GM21360 (cell line): ENCODE measurements around the gene ADAM10.

Source experiments
- ATAC-seq: cut with Tn5 transposase; IDR thresholded peaks from one replicate; pipeline ENCODE4 v1.9.1; 2021; ENCODE audit warnings: mild to moderate bottlenecking, moderate library complexity; ENCODE audit not compliant: unreplicated experiment

Gene ADAM10

DNA sequence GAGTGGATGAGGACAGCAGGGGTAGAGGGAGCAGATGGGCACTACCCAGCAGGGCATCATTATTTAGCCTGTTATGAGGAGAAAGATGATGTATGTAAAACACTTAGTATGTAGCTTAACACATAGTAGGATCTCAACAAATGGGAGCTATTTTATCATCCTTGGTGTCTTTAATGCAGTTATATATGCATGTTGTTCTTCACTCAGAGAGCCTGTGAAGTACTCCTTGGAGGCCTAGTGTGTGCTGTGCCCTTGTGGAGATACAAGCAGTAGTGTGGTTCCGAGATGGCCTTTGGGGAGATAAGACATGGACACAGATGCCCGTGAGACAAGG is 193.5 kb downstream of the ADAM10 start:
- ATAC-seq, result no peak

DNA sequence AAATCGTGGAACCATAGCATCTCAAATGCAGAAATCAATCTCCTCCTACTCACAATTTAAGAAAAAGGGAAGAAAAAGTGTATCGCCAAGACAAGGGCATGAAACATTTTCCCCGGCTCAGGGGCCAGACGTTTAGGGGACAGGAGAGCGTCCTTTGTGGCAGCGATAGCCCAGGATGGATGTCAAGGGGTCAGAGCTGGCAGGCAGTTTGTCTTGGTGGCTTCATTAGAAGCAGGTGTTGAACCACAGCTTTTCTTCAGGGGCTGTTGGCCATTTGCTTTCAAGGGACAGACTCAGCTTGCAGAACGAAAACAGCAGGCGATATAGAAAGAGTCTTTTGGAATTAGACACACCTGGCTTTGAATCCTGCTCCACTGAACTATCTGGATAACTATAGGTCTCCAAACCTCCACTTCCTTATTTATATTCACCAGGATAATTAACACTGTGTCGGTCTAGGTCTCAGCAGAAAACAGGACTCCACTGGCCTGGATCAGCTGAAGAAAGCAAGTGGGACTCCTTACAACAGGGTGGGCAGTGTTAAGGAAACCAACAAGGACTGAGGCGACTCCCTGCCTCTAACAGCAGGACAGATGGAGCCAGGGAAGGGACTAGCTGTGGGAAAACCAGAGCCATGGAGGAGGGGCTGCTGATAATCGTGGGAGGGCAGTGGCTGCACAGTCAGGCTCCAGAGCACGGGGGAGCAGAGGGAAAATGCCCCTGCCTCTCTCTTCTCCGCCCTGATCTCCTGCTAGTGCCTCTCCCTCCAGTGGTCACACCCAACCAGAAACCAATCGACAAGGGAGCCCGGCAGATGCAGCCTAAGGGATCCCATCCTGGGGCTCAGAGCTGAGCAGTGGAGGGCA is 194.1 kb downstream of the ADAM10 start:
- ATAC-seq, result no peak

DNA sequence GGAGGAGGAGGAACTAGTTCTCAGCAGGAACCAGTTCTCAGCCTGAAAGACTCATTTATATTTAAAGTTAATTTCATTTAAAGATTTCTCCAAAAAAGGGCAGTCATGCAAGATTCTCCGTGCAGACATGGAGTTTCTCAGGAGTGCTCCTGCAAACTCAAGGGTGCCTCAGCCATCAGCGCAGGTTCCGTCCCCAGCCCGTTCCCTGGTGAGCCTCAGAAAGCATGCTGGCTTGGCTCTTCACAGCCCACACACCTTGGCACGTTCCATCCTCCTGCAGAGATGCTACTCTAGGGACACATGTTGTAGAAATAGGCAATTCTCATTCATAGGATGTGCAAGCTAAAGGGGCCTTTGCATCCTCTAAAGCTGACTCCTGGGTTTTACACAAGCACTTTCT is 194.7 kb downstream of the ADAM10 start:
- ATAC-seq, result no peak

DNA sequence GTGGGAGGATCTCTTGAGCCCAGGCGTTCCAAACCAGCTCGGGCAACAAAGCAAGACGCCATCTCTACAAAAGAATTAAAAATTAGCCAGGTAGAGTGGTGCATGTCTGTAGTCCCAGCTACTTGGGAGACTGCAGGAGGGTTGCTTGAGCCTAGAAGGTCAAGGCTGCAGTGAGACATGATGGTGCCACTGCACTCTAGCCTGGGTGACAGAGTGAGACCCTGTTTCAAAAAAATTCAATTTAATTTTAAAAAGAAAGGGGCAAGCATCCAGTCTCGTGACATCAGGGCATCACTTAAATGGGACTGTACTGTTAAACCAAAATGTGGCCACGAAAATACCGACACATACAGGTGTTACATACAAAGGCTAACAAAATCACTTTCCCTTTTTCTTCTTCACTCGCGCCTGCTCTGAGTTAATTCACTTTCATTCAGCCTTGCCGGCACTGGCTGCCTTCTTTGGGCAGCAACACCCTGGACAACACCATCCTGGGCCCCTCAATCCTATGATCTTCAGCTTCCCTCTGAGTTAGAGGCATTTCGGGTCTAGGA is 196.1 kb downstream of the ADAM10 start:
- no peak for ATAC-seq

DNA sequence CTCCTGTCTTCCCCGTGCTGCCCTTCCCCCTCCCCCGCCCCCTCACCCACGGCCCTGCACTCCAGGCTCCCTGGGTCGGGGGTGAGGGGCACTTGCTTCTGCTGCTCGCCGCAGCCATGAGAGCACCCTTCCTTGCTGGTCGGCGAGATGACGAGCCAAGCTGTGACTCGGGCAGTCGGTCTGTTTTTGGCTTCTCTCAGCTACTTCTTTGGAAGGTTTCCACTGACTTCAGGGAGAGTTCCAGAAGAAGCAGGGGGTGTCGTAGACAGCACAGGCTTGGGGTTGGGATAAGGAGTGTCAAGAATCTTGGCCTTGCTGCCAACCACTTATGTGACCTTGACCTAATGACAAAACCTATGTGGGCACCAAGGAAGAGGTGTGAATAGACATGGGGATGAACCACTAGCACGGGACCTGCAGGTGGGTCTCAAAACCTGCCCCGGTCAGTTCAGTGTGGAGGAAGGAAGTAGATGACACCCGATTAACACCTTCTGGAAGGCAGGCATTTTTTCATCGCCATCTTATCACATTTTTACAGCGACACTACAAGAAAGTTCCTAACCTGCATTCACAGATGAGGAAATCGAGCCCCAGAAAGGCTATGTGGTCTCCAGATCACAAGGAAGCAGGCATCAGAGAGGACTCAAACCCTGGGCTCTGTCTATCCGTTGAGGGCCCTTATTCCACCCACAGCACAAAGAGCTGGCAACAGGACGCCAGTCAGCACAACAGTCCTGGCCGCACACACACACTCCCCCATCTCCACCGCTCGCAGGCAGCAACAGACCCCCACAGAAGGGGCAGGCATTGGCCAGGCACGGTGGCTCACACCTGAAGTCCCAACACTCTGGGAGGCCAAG is 196.8 kb downstream of the ADAM10 start:
- ATAC-seq, result no peak

DNA sequence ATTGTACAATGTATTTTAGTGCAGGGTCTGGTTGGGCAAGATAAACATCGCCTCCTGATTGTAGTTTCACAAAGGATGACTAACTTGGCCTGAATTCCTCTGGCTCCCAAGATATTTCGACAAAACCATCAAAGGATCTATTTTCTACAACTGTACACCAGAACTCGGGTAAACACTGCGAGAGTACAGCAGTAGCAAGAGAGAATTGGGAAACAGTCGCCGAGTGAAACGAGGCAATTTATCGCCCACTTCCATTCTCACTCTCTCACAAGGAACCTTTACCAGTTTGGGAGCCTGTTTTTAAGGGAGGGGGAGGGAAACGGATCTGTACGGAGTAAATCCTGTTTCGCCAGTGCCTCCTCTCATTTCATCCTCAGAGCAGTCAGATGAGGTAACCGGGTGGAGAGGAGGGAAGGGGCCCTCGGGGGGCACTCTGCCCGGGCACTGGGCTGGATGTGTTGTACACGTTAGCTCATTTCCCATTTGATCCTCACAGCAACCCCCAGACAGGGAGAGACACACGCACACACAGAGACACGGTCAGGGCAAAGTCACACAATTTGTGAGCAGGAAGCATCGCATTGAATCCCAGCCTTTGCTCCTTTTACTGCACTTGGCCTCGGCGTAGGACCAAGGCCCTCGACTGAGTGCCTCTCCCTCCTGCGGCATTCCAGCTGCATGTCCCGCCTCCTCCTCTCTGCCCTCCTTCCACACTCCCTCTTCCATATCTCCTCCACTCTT is 197.6 kb downstream of the ADAM10 start:
- no peak for ATAC-seq

DNA sequence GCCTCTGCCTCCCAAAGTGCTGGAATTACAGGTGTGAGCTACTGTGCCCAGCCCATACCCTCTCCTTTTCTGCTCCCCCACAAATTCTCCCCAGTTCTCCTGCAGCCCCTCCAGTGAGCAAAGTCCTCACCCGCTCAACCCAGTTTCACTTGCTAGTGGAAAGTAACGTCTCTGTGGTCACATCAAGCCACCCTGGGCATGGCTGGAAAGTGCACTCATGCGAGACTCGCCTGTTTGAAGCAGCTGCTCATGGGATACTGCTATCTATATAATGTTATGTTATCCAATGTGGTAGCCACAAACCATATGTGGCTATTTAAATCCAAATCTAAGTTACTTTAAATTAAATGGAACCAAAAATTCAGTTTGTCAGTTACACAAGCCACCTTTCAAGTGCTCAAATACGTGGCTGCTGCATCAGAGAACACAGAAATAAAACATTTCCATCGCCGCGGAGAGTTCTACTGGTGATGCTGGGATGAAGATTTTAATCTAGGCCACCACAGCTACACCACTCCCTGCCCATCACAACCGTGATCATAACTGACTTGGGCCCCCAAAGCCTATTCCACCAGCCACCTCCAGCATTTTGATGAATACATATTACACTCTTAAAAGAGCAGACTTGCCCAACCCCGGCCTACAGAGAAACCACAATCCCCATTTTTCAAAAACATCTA is 198.3 kb downstream of the ADAM10 start:
- no peak for ATAC-seq

DNA sequence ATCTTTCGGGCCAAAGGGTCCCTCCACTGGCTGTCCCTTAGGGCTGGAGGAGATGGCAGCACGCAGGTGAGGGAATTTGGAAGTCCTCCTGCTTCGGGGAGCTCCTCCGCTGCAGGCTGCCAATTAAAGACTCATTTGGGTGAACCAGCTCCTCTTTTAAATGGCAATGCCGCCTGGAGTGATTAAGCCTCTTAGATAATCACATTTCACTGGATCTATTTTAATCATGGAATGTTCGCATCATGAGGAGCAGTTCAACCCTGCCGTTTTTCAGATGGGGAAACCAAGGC is 199.8 kb downstream of the ADAM10 start:
- ATAC-seq, result no peak

DNA sequence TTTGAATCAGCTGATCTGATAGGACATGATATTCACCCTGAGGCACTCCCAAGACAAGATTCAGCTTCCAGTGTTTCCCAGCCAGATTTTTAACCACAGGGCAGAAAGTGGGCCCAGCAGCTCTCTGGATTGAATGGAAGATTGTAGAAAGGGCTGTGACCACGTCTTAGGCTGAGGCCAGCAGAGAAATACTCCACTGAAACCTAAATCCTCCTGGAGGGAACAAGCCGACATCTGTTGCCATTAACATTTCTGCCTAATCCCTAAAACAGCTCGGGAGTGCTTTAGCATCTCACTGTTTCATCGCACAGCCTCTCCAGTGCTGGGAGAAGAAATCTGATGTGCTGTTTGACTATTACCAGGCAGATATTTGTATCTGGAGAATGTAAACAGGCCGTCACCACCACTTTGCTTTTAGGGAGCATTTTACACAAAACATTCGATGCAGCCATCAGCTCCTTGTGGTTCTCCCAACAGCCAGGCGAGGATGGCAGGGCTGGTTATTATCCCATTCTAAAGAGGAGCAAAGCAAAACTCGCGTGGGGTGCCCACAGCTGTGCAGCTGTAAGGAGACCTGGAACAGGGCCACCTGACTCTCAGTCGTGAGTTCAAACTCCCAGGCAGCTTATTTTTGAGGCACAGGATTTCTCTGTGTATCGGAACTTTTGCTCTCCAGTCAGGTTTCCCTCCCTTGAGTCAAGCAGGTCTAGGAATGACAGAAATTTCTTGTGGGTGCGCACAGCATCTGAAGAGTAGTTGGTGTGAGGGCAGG is 200.3 kb downstream of the ADAM10 start:
- ATAC-seq, result no peak

DNA sequence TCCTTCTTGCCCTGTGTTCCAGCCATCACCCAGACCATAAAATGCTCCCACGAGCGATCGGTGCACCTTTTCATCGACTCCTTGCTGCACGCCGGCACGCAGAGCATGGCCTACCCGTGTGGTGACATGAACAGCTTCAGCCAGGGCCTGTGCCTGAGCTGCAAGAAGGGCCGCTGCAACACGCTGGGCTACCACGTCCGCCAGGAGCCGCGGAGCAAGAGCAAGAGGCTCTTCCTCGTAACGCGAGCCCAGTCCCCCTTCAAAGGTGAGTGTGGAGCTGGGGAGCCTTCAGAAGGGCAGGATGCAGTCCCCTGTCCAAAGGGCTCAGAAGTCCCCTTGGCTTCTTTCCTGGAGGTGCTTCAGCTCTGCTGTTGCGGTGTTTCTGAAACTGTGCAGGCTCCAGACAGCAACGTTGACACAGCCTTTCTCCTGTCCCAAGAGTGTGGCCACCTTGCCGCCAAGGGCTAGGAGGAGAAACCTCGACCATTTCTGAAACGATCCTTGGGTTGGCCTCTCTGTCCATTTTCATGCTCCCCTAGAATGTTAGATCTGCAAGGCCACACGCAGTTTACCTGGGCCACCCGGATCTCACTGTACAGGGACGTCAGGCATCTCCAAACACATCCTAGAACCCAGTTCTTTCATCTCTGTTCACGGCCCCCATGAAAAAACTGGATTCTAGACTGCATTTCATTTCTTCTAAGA is 201.0 kb downstream of the ADAM10 start:
- no peak for ATAC-seq

DNA sequence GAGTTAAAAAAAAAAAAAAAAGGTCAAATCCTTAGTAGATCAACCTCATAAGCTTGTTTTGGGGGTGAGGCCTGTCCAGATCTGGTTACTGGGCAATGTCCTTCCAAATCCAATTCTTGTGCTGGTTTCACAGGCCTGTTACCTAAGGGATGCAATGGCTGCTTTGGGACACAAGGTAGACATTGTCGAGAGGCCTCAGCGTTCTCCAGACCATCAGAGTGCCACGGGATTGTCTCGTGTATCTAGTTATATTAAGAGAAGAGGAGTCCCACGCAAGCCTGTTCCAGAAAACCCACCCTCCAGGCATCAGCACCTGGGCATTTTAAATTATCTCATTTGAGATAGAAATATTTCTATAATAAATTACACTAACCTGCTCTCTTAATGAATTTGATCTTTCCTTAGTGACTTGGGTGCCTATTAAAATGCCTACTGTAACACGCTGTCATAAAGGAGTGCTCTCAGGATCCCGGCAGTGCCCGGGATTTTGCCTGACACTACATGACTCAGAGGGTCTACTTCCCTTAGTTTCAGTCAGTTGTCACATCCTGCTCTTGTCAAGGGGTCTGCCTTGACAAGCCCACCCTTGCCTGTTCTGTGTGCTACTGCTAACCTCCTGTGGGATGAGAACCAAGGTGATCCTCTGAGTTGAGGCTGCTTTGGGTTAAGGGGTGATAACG is 201.7 kb downstream of the ADAM10 start:
- no peak for ATAC-seq

DNA sequence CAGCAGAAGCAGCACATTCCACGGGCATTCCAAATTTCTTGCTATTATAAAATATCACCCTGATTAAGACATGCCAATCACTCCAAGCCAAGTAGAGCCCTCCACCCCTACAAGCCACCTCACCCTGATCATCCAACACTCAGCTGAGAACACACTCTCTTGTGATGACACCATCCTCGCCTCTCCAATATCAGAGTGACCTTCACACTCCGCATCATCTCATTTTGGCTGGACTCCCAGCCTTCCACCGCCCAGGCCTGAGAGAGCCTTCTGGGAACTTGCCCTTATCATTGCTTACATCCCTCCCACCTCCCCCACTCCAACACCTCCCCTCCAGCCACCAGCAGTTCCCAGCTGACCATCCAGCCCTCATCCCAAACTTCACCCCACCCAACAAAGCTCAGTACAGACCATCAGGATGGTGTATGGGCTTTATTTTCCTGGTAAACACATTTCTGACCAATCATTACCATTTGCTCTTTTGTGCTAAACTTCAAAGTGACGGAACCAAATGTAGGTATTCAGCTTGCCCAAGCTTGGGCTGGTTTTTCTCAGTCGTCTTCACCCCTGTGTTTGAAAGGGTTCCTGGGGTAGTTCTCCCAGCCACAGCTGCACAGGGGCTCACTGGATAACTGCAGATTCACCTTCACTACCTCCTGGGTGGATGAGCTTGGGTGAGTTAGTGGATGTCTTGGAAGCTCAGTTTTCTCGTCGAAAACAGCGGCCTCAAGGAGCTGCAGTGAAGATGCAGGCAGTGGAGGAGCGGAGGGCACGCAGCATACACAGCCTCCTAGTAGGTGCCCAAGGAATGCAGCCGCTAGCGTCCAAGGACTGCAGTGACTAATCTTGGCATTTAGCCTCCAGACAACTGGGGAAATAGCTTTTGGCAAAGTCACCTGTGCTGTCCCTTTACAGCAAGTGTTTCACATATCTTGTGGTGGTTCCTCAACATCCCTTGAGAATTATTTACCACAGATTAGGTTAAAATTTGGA is 202.6 kb downstream of the ADAM10 start:
- no peak for ATAC-seq

DNA sequence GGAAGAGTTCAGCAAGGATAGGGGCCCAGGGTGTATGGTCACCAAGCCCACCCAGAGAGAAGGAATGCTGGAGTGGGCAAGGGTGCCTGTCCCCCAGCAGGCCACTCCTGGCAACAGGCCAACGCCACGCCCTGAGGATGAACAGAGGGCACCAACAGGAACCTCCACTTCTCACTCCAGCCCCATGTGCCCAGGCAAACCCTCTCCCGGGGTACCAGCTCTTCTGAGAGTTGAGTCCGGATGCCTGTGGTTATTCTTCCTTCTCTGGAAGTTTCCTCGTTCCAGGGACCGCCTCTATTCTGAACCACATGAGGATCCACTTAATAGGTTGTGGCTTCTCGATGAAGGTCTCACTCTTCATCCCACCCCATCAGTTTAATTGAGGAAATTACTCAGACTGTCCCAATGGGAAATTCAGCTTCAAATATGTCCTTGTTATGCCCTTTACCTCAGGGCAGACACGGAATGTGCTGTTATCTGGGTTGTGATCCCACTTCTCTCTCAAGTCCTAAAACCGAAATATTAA is 203.4 kb downstream of the ADAM10 start:
- no peak for ATAC-seq

DNA sequence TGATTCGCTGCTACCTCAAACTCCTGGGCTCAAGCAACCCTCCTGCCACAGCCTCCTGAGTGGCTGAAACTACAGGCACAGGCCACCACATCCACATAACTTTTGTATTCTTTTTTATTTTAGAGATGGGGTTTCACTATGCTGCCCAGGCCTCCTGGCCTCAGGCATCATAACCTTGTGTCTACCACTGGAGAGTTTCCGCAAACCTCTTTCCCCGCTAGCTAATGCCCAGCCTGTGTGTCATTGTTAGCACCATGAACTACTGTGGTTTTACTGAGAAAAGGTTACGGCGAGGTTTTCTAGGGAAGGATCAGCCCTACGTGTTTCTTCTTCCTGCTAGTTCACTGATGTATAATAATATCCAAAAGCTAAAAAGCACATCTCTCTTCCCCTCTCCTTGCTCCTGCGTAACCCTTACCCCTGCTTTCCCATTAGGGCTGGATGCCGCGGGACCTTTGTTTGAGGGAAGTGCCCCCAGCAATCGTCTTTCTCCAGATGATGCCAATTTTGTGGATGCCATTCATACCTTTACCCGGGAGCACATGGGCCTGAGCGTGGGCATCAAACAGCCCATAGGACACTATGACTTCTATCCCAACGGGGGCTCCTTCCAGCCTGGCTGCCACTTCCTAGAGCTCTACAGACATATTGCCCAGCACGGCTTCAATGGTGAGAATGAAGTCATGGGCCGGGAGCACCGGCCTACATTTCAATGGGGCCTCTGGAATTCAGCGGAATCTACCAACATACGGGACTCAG is 204.0 kb downstream of the ADAM10 start:
- no peak for ATAC-seq

DNA sequence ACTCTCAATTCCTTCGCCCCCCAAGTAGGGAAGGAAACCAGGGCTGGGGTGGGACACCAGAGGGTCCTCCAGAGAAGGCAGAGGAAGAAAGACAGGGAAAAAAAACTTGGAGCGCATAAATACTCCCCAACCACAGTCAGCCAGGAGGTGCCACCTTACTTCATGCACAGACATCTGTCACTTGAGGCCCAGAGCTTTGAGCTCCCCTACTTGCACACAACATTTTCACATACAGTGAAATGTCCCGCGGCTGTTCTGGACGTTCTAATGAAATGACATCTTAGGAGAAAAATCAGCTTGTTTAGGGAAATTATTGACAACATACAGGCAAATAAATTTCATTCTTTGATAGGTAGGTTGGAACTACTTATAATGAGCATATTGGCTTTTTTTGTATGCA is 204.8 kb downstream of the ADAM10 start:
- no peak for ATAC-seq

DNA sequence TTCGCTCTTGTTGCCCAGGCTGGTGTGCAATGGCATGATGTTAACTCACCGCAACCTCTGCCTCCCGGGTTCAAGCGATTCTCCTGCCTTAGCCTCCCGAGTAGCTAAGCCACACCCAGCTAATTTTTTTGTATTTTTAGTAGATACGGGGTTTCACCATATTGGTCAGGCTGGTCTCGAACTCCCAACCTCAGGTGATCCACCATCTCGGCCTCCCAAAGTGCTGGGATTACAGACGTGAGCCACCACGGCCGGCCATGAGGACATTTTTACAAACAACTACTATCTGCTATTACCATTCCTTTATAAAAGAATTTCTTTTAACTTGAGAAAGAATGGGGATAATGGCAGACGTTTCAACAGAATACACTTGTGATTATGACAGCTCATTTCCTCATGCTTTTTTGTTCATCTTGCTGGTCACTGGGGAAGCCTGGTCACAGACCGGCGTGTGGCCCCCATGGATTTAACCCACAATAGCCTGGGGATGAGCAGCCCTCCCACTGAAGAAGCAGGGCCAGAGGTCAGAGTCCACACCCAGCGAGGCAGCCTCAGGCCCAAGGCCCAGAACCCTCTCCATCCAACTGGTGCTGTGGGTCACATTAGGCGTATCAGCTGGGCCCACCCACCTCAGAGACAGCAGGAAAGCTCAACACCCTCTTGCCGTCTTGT is 205.7 kb downstream of the ADAM10 start:
- ATAC-seq, result no peak
